GM13977 (cell line): Measurements from ENCODE around the gene MOB3B.
A peak's percentile ranks its signal among the peaks of the same experiment; 100 is the strongest.

Experiments used
- DNase-seq: peaks from one replicate; pipeline ENCODE4 v3.0.0; 2012; ENCODE audit warnings: low spot score
- CTCF ChIP-seq: IDR thresholded peaks from 2 replicates; pipeline ENCODE4 v1.5.1; 2012; ENCODE audit warnings: mild to moderate bottlenecking, control low read depth; ENCODE audit not compliant: insufficient read depth; ENCODE audit errors: extremely low read depth, missing control alignments
- in situ Hi-C: fragments of 300-500 bp; cut with MboI; formaldehyde crosslinking; loops from one replicate; pipeline ENCODE4 v1.12.0; 2022; ENCODE audit warnings: low sequenced_read_pairs, low pct_unique_long_range_greater_than_20kb, mixed read lengths, inconsistent platforms; ENCODE audit not compliant: unreplicated experiment

The MOB3B gene

GRCh38 chr9:27462846-27463245, 66.8 kb downstream of the MOB3B start:
- TF ChIP-seq CTCF = no peak
- in situ Hi-C loops = no loop called here
- DNase-seq = no peak

DNA sequence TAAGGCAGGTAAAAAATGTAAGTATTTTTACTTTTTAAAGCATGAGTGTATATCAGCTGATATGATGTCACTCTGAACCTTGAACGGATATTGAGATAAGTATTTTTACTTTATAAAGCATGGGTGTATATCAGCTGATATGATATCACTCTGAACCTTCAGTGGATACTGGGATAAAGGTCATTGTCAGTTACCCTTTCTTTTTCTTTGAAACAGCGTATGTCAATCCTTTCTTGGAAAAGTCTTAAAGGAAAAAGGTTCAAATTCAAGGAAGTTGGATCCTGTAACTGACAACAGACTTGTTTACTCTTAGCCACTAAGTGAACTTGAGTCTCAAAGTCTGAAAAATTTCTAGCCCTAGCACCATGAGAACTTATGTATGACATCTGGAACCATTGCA, 67.2 kb downstream of the MOB3B start:
- no peak for DNase-seq
- in situ Hi-C loops = no loop called here
- TF ChIP-seq CTCF = no peak

DNA sequence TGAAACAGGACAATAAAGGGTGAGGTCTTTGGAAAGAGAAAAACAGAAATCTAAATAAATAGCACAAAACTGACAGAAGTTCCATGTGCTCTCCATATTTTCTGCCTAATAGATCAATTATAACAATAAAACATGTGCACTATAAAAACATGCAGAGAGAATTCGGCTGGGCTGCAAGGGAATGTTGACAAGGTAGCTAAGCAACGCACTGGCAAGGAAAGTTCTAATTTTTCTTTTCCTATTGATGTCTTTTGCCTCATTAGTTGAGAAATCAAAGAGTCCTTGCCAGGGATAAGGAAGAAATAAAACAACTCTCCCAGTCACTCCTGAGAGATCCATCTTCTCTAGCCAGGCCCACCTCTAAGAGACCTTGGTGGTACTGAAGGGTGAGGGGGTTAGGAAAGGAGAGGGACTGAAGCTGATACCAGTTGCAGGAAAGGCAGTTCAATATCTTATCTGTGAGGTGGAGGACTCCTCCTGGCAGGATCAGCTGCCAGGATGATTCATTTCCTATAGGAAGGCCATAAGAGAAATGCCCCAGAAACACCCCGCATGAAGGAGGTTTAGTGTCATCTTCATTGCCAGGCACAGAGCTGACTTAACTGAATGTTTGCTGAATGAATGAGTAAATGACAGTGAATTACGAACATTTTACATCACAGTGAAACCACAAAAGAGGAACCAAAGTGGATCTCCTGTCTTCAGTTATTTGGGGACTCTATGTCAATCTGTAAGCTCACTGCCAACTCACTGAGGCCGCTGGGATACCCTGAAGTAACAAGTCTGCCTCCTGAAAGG, 69.2 kb downstream of the MOB3B start:
- peak; percentile 22 for DNase-seq
- in situ Hi-C loops = no loop called here

DNA sequence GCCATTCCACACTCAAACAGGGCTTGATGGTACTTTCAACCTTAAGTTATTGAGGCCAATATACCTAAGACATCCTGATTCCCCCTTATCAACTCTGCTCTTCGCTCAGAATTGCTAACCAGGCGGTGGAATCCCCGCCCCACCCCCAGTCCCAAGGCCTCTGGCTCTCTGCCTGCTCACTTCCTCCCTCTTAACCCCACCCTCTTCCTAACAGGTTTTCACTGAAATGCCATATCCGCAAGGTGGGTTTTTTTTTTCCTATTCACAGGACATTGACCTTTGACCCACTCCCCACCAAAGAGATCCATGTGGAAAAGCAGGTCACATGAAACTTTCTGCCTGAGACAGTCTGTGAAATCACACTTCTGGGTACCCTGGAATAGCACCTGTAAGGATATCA, 72.2 kb downstream of the MOB3B start:
- in situ Hi-C loops = no loop called here
- no peak for DNase-seq
- no peak for TF ChIP-seq CTCF

More for the DNA sequence above, 69.2 kb downstream of the MOB3B start:
- TF ChIP-seq CTCF = no peak

- DNase-seq = no peak
- no peak for TF ChIP-seq CTCF
- in situ Hi-C loops = no loop called here
These were observed 75.6 kb downstream of the MOB3B start for GRCh38 chr9:27453860-27454553.

DNA sequence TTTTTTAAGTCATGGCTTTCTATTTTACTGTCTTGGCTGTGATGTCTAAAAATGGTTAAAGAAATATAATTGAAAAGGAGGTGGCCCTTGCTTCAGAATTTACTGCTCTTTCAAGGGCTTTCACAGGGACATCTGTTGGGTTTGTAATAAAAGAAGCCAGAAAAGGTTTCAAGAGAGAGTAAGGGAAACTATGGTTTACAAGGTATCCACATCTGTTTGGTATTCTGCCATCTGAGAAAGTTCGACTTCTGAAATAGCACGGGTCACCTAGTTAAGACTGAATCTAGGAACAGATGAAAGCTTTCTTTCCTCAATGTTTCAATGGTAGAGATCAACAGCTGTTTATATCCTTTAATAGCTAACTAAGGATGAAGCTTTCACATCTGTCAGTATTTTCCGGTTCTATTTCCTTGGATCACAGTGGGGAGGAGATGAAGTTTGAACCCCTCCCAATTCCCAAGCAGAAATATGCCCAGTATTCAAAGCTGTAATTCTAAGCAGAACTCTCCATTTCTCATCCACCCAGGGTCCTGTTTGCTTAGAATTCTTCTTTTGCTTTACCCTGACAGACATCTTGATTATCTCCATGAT, 78.3 kb downstream of the MOB3B start:
- no peak for DNase-seq
- no peak for TF ChIP-seq CTCF
- in situ Hi-C loops = no loop called here
